ENCODE data around the gene ZBTB47.

Gene ZBTB47

GRCh38 chr3:42654331-42655201, 1.1 kb downstream of the ZBTB47 start:
- no peak for TF ChIP-seq POLR2A (IDR thresholded peaks at IDR 0.05; ENCODE audit: low read depth, low read length)
- TF ChIP-seq TAF1 (IDR thresholded peaks at IDR 0.05; ENCODE audit: borderline replicate concordance, low read depth, low read length) = no peak
- no peak for TF ChIP-seq POLR2AphosphoS5 (IDR thresholded peaks at IDR 0.05; ENCODE audit: low read depth, low read length)
- FAIRE-seq (no peak), DNase-seq (ENCODE audit: insufficient read length) (no peak)

DNA sequence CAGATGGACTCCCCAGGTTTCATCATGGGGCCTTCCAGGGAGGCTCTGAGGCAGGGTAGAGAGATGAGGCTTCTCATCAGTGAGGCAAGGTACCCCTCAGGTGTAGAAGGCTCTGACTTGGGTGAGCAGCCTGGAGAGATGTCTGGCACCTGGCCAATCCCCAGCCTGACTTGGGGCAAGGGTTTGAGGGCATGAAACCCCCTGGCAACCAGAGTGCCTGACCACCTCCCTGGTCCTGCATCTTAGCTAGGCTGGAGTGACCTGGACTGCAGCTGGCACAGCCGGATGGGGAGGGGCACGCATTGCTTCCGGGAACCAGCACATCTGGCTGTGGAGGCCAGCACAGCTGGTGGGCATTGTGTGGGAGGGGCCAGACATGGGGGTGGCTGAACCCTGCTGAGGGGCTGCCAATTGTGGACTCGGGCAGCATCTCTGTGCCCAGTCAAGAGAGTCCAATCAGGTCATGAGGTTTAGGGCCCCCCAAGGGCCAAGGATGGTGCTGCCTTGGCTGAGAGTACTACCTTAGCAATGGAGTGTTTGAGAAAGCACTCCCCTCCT, 1.9 kb downstream of the ZBTB47 start:
- TF ChIP-seq POLR2AphosphoS5 (IDR thresholded peaks at IDR 0.05; ENCODE audit: low read depth, low read length) (no peak), POLR2A (IDR thresholded peaks at IDR 0.05; ENCODE audit: low read depth, low read length) (no peak), TAF1 (IDR thresholded peaks at IDR 0.05; ENCODE audit: borderline replicate concordance, low read depth, low read length) (no peak)
- DNase-seq (ENCODE audit: insufficient read length) = no peak
- FAIRE-seq = no peak

DNA sequence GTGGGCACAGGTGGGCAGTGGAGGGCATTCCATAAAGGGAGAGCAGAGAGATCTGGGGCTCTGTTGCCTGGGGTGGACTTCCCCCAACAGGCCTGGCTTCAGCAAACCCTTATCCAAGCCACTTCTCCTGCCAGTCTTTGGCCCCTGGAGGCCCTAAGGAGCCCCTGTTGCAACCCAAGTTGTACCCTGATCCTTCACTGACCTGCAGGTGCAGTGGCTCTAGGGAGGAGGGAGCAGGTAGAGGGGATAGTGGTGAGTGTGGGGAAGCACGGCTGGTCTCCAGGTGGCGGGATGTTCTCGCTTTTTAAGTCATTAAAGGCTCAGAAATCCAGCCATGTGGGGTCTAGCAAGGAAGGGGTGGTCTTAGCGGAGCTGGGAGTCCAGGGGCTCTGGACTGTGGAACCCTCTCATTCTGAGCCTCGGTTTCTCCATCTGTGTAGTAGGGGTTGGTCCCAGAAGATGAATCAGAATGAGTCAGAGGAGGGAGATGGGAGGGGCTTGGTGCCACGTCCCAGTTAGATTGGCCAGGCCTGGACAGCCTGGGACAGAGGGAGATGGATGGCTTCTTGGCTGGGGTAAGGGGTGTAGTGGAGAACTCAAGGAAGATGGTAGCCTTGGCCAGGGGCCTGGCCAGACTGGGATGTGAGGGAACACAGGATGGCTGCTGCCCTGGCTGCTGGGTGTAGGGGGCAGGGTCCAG, 2.6 kb downstream of the ZBTB47 start:
- FAIRE-seq (no peak), DNase-seq (ENCODE audit: insufficient read length) (no peak)
- TF ChIP-seq POLR2A (IDR thresholded peaks at IDR 0.05; ENCODE audit: low read depth, low read length) (no peak), POLR2AphosphoS5 (IDR thresholded peaks at IDR 0.05; ENCODE audit: low read depth, low read length) (no peak), TAF1 (IDR thresholded peaks at IDR 0.05; ENCODE audit: borderline replicate concordance, low read depth, low read length) (no peak)

- TF ChIP-seq POLR2A (IDR thresholded peaks at IDR 0.05; ENCODE audit: low read depth, low read length) (no peak), TAF1 (IDR thresholded peaks at IDR 0.05; ENCODE audit: borderline replicate concordance, low read depth, low read length) (no peak), POLR2AphosphoS5 (IDR thresholded peaks at IDR 0.05; ENCODE audit: low read depth, low read length) (no peak)
- no peak for FAIRE-seq
Measured at GRCh38 chr3:42656680-42657610, 3.4 kb downstream of the ZBTB47 start.

DNA sequence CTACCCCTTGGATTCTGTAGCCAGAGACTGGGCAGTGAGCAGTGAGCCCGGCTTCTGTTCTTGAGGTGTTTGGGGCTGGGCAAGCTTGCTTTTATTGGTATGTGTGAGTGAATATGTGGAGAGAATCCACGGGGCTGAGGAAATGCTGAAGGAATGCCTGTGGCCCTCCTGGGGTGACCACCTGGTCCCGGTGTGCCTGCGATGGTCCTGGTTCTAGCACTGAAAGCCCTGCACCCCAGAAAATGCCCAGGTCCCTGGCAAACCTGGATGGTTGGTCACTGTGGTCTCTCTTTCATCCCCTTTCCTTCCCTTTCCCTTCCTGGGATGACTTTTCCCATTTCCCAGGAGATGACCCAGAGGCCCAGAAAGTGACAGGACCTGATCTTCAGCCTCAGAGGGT, 4.2 kb downstream of the ZBTB47 start:
- no peak for FAIRE-seq
- TF ChIP-seq POLR2A (IDR thresholded peaks at IDR 0.05; ENCODE audit: low read depth, low read length) = no peak
- no peak for TF ChIP-seq POLR2AphosphoS5 (IDR thresholded peaks at IDR 0.05; ENCODE audit: low read depth, low read length)
- DNase-seq (ENCODE audit: insufficient read length) = no peak

More at GRCh38 chr3:42656680-42657610, 3.4 kb downstream of the ZBTB47 start:
- DNase-seq (ENCODE audit: insufficient read length) = no peak

GRCh38 chr3:42658091-42658770, 4.7 kb downstream of the ZBTB47 start:
- TF ChIP-seq POLR2A (IDR thresholded peaks at IDR 0.05; ENCODE audit: low read depth, low read length) = no peak
- no peak for TF ChIP-seq POLR2AphosphoS5 (IDR thresholded peaks at IDR 0.05; ENCODE audit: low read depth, low read length)
- TF ChIP-seq TAF1 (IDR thresholded peaks at IDR 0.05; ENCODE audit: borderline replicate concordance, low read depth, low read length) = no peak
- no peak for DNase-seq (ENCODE audit: insufficient read length)
- FAIRE-seq = no peak

GRCh38 chr3:42658771-42659390, 5.4 kb downstream of the ZBTB47 start:
- FAIRE-seq (no peak), DNase-seq (ENCODE audit: insufficient read length) (no peak)
- TF ChIP-seq POLR2A (IDR thresholded peaks at IDR 0.05; ENCODE audit: low read depth, low read length) (no peak), TAF1 (IDR thresholded peaks at IDR 0.05; ENCODE audit: borderline replicate concordance, low read depth, low read length) (no peak), POLR2AphosphoS5 (IDR thresholded peaks at IDR 0.05; ENCODE audit: low read depth, low read length) (no peak)

DNA sequence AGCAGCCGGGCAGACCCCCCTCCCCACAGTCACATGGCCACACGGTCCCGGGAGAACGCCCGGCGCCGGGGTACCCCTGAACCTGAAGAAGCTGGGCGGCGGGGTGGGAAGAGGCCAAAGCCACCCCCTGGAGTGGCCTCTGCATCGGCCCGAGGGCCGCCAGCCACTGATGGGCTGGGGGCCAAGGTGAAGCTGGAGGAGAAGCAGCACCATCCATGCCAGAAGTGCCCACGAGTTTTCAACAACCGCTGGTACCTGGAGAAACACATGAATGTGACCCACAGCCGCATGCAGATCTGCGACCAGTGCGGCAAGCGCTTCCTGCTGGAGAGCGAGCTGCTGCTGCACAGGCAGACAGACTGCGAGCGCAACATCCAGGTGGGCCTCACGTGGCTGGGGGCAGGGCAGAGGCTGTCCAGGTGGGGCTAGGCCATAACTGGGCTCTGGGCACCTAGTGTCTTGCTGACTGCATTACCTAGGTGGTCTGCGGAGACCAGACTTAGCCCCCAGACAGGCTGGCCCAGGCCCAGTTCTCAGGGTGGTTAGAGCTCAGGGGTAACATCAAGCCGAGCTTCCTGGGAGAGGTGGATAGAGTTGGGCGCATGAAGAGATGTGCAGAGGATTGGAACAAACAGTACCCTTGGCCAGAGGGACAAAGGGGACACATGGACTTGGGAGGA, 6.1 kb downstream of the ZBTB47 start:
- no peak for FAIRE-seq
- no peak for DNase-seq (ENCODE audit: insufficient read length)
- TF ChIP-seq TAF1 (IDR thresholded peaks at IDR 0.05; ENCODE audit: borderline replicate concordance, low read depth, low read length) (no peak), POLR2AphosphoS5 (IDR thresholded peaks at IDR 0.05; ENCODE audit: low read depth, low read length) (no peak), POLR2A (IDR thresholded peaks at IDR 0.05; ENCODE audit: low read depth, low read length) (no peak)

DNA sequence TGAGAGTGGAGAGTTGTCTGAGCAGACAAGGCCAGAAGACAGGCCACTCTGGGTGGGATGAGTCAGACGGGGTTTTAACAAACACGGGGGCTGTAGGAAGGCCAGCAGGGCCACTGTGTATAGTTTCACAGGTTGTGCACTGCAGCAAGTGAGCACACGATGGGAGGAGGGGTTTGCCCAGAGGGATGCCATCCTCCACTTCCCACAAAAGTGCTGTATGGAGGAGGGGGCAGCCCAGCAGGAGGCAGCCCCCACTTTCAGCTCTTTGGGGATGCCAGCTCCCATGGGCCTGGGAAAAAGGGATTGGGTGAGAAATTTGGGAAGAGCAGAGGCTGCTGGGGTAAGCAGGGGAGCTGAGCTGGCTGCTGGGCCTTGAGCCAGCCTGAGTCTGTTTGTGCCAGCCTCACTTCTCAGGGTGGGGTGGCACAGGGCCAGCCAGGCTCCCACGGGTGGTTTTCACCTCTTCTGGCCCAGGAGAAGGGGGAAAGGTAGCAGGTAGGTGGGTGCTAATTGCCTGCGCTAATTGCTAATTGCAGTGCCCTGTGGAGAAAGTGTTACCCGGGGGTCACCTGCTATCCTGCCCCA, 6.7 kb downstream of the ZBTB47 start:
- no peak for FAIRE-seq
- no peak for TF ChIP-seq POLR2AphosphoS5 (IDR thresholded peaks at IDR 0.05; ENCODE audit: low read depth, low read length)
- no peak for DNase-seq (ENCODE audit: insufficient read length)
